Measurements from ENCODE around the gene PRR5L. TPM values are rescaled to one million over a fixed set of nuclear protein-coding genes. Genes with fewer than 3 reads are reported as not detected.

PRR5L gene
- total and polyA plus RNA-seq, 2 experiments from 2014 or later, result 3.1 to 8.9 TPM

DNA sequence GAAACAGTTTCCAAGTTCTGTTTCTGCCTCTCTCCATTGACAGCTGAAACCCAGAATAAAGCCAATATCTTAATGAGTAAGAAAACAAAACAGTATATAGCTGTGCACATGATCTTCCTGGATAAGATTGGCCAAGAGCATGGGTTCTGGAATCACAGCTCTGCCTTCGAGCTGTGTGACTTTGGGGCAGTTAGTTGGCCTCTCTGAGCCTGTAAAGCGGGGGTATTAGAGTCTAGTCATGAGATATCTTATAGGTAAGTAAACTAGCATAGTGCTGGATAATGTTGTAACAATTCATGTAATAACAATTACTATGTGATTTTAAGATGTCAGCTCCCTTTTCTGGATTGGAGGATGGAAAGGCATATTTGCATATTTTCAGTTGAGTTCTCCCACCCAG lies 140.5 kb downstream of the PRR5L start (continued):
- TF ChIP-seq ZNF462 (CRISPR knock-in tag; IDR thresholded peaks at IDR 0.05), result no peak
- no peak for TF ChIP-seq STAT1 (IDR thresholded peaks at IDR 0.05; ENCODE audit: unreplicated experiment)
- TF ChIP-seq EZH2 (IDR thresholded peaks at IDR 0.05; ENCODE audit: low read depth, unreplicated experiment), result no peak
- TF ChIP-seq CREB1 (CRISPR knock-in tag; IDR thresholded peaks at IDR 0.05; ENCODE audit: low read depth), result no peak
- TF ChIP-seq, protein P1, sequence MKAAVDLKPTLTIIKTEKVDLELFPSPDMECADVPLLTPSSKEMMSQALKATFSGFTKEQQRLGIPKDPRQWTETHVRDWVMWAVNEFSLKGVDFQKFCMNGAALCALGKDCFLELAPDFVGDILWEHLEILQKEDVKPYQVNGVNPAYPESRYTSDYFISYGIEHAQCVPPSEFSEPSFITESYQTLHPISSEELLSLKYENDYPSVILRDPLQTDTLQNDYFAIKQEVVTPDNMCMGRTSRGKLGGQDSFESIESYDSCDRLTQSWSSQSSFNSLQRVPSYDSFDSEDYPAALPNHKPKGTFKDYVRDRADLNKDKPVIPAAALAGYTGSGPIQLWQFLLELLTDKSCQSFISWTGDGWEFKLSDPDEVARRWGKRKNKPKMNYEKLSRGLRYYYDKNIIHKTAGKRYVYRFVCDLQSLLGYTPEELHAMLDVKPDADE (IDR thresholded peaks at IDR 0.05), result no peak

- no peak for DNase-seq (ENCODE audit: low spot score)
- H3K27me3 ChIP-seq (ENCODE audit: insufficient read depth), result no peaks in the 10 kb centered on the region
- ATAC-seq, result no peak
Measured at GRCh38 chr11:36437413-36437812, 141.3 kb downstream of the PRR5L start.

More at GRCh38 chr11:36437413-36437812, 141.3 kb downstream of the PRR5L start:
- H3F3A ChIP-seq (replicated peaks; ENCODE audit: low read depth), result no peaks in the 10 kb centered on the region
- H2AFZ ChIP-seq, result no peak overlapping the region
- H3K36me3 Mint-ChIP-seq (ENCODE audit: low read depth), result peaks cover 14% of the 10 kb centered on the region
- no peaks in the 10 kb centered on the region for H3K4me1 Mint-ChIP-seq
- H3K4me3 Mint-ChIP-seq, result no peak overlapping the region
- H3K9me3 Mint-ChIP-seq, result peaks cover 5% of the 10 kb centered on the region
- no peak overlapping the region for H3K27ac ChIP-seq (ENCODE audit: low read depth)
- no peaks in the 10 kb centered on the region for H3K36me3 ChIP-seq (ENCODE audit: insufficient read depth)
- H3K27ac Mint-ChIP-seq, result no peak overlapping the region
- H3K4me3 ChIP-seq, result no peak overlapping the region
- H3K79me2 ChIP-seq (replicated peaks; ENCODE audit: insufficient read depth), result no peaks in the 10 kb centered on the region
- H4K20me1 ChIP-seq (replicated peaks; ENCODE audit: insufficient read depth), result no peaks in the 10 kb centered on the region; the same call in 1 of the 2 replicates
- no peaks in the 10 kb centered on the region for H3K9me2 ChIP-seq (ENCODE audit: insufficient read depth)
- no peak overlapping the region for H3K4me2 ChIP-seq
- no peak for TF ChIP-seq ZNF114 (CRISPR knock-in tag; IDR thresholded peaks at IDR 0.05)
- TF ChIP-seq ZNF331 (CRISPR knock-in tag; IDR thresholded peaks at IDR 0.05; ENCODE audit: low read depth), result no peak
- TF ChIP-seq POLR2AphosphoS5 (IDR thresholded peaks at IDR 0.05; ENCODE audit: low read depth), result no peak
- TF ChIP-seq STAT1 (IDR thresholded peaks at IDR 0.05; ENCODE audit: unreplicated experiment), result no peak
- TF ChIP-seq, protein P2, sequence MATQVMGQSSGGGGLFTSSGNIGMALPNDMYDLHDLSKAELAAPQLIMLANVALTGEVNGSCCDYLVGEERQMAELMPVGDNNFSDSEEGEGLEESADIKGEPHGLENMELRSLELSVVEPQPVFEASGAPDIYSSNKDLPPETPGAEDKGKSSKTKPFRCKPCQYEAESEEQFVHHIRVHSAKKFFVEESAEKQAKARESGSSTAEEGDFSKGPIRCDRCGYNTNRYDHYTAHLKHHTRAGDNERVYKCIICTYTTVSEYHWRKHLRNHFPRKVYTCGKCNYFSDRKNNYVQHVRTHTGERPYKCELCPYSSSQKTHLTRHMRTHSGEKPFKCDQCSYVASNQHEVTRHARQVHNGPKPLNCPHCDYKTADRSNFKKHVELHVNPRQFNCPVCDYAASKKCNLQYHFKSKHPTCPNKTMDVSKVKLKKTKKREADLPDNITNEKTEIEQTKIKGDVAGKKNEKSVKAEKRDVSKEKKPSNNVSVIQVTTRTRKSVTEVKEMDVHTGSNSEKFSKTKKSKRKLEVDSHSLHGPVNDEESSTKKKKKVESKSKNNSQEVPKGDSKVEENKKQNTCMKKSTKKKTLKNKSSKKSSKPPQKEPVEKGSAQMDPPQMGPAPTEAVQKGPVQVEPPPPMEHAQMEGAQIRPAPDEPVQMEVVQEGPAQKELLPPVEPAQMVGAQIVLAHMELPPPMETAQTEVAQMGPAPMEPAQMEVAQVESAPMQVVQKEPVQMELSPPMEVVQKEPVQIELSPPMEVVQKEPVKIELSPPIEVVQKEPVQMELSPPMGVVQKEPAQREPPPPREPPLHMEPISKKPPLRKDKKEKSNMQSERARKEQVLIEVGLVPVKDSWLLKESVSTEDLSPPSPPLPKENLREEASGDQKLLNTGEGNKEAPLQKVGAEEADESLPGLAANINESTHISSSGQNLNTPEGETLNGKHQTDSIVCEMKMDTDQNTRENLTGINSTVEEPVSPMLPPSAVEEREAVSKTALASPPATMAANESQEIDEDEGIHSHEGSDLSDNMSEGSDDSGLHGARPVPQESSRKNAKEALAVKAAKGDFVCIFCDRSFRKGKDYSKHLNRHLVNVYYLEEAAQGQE (IDR thresholded peaks at IDR 0.05; ENCODE audit: unreplicated experiment), result no peak
- TF ChIP-seq CREB1 (CRISPR knock-in tag; IDR thresholded peaks at IDR 0.05; ENCODE audit: low read depth), result no peak
- H3K27me3 Mint-ChIP-seq (ENCODE audit: insufficient read depth, low read depth, poor library complexity), result peaks cover 6% of the 10 kb centered on the region
- no peaks in the 10 kb centered on the region for H3K4me1 ChIP-seq (ENCODE audit: insufficient read depth)

All from GM23338 (cell line).